Activated naive CD4-positive, alpha-beta T cell treated with anti-CD3 and anti-CD28 coated beads, Interleukin-2, amount 50 U/mL, for 24 hours (primary cell): Measurements from ENCODE around the gene FKRP.

Experiments used
- H3K27ac Mint-ChIP-seq: one replicate; pipeline ENCODE4 v1.8.0; 2021; ENCODE audit warnings: mild to moderate bottlenecking, mixed read lengths
- H3K27me3 Mint-ChIP-seq: one replicate; pipeline ENCODE4 v1.8.0; 2021; ENCODE audit warnings: mixed read lengths
- H3K36me3 Mint-ChIP-seq: one replicate; pipeline ENCODE4 v1.8.0; 2021; ENCODE audit warnings: mixed read lengths
- H3K4me1 Mint-ChIP-seq: one replicate; pipeline ENCODE4 v1.8.0; 2021; ENCODE audit warnings: mixed read lengths
- H3K4me3 Mint-ChIP-seq: one replicate; pipeline ENCODE4 v1.8.0; 2021; ENCODE audit warnings: mild to moderate bottlenecking, mixed read lengths
- H3K9me3 Mint-ChIP-seq: one replicate; pipeline ENCODE4 v1.8.0; 2021; ENCODE audit warnings: mixed read lengths

Gene FKRP

DNA sequence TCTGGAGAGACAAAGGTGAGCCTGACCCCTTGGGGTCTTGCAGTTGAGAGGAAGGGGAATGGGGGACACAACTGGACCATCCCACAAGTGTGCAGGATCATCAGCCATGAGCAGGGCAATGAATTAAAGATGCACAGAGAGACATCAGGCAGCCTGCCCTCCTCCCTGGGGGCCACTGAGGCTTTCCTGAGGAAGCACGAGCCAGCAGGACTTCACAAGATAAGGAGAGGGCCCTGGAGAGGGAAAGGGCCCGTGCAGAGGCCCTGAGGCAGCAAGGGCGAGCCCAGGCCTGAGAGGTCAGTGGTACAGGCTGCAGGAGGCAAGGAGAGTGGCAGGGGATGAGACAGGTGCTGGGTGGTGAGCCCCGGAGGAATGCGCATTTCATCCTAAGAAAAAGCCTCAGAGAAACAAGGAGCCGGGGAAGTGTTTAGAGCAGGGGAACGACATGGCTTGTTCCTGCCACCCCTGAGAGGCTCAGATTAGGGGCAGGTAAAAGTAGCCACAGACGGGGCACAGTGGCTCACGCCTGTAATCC lies 19.9 kb upstream of the FKRP start:
- Mint-ChIP-seq H3K27me3 (no peaks in the 10 kb centered on the region), H3K36me3 (peaks cover 11% of the 10 kb centered on the region), H3K4me3 (no peak overlapping the region), H3K4me1 (peaks cover 16% of the 10 kb centered on the region), H3K9me3 (no peaks in the 10 kb centered on the region), H3K27ac (no peak overlapping the region)

GRCh38 chr19:46726551-46726950 lies 19.3 kb upstream of the FKRP start:
- Mint-ChIP-seq H3K9me3 (no peaks in the 10 kb centered on the region), H3K27me3 (no peaks in the 10 kb centered on the region), H3K4me1 (peaks cover 19% of the 10 kb centered on the region), H3K4me3 (no peak overlapping the region), H3K27ac (no peak overlapping the region), H3K36me3 (peaks cover 15% of the 10 kb centered on the region)

GRCh38 chr19:46726971-46727501 lies 18.8 kb upstream of the FKRP start:
- Mint-ChIP-seq H3K9me3 (no peaks in the 10 kb centered on the region), H3K4me1 (peaks cover 19% of the 10 kb centered on the region), H3K4me3 (no peak overlapping the region), H3K27ac (no peak overlapping the region), H3K27me3 (no peaks in the 10 kb centered on the region), H3K36me3 (peaks cover 15% of the 10 kb centered on the region)

DNA sequence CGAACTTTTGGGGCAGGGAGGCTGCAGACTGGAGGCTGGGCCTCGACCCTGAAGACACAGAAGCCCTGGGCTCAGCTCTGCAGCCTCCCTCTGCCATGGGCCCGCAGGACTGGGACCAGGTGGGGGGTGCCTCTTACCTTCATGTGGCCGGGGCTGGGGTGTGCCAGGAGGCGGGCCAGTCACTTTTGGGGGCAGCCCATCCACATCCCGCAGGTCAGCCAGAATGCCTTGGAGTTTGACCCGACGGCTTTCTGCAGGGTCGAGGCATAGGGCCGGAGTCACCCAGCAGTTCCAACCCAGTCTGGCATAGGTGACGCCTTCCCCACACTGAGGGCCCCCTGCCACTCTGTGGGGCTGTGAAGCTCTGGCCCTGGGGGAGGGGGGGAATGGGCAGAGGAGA lies 18.1 kb upstream of the FKRP start:
- Mint-ChIP-seq H3K27me3 (no peaks in the 10 kb centered on the region), H3K4me1 (peaks cover 16% of the 10 kb centered on the region), H3K36me3 (peaks cover 15% of the 10 kb centered on the region), H3K4me3 (no peak overlapping the region), H3K9me3 (no peaks in the 10 kb centered on the region), H3K27ac (no peak overlapping the region)

DNA sequence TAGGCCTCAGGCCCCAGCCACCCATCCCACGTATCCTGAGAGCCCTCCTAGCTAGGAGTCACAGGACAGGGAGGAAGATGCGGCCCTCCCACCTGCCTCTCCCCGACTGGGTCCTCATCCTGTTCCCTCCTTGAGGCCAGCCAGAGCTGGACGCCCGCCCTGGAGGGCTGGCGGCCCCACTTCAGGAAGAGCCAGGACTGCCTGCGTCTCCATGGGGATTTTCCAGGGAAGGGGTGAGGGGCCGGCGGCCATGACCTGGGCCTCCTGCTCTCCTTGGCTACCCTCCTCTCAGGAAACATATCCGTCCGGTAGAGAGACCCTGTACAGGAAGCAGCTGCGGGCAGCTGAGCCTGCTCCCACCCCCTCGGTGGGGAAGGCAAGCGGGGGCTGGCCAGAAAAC lies 17.6 kb upstream of the FKRP start:
- Mint-ChIP-seq H3K27ac (no peak overlapping the region), H3K27me3 (no peaks in the 10 kb centered on the region), H3K4me1 (peaks cover 16% of the 10 kb centered on the region), H3K4me3 (no peak overlapping the region), H3K36me3 (peaks cover 15% of the 10 kb centered on the region), H3K9me3 (no peaks in the 10 kb centered on the region)

- no peak overlapping the region for H3K27ac Mint-ChIP-seq
- no peak overlapping the region for H3K4me3 Mint-ChIP-seq
- peaks cover 16% of the 10 kb centered on the region for H3K4me1 Mint-ChIP-seq
- H3K27me3 Mint-ChIP-seq: no peaks in the 10 kb centered on the region
- H3K9me3 Mint-ChIP-seq: no peaks in the 10 kb centered on the region
- H3K36me3 Mint-ChIP-seq: peaks cover 16% of the 10 kb centered on the region
Measured at GRCh38 chr19:46728693-46729339, 17.0 kb upstream of the FKRP start.

DNA sequence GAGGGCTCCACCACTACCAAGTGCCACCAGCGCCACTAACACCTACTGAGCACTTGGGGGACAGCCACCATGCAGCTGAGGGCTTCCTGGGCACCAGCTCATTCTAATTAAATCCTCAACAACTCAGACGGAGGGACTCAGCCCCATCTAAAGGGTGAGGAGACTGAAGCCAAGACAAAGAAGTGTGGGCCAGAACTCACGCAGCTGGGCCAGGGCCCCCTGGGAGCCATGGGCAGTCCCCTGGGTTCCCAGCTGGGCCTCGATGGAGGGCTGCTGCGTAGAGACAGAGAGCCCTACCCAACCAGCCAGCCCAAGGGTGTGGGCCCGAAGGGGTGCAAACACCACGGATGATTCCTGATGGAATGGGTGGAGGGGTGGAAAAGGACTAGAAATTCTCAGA lies 16.2 kb upstream of the FKRP start:
- Mint-ChIP-seq H3K9me3 (no peaks in the 10 kb centered on the region), H3K4me3 (no peak overlapping the region), H3K36me3 (peaks cover 16% of the 10 kb centered on the region), H3K27me3 (no peaks in the 10 kb centered on the region), H3K27ac (no peak overlapping the region), H3K4me1 (peaks cover 16% of the 10 kb centered on the region)

DNA sequence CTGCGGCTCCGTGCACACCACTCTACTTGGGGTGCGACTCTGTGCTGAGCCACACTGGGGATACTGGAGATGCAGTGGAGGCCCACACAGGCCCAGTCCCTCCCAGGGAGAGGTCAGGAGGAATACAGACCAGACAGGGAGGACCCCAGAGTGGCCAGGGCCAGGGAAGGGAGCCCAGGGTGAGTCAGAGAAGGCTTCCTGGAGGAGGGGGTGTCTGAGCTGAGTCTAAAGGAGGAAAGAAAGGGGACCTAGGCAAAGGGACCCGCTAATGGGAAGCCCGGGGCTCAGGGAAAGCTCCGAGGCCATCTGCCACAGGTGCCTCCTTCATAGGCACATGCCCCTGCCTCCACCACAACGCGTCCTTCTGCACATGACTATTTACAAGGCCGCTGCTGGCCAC lies 15.7 kb upstream of the FKRP start:
- Mint-ChIP-seq H3K27me3 (no peaks in the 10 kb centered on the region), H3K4me3 (no peak overlapping the region), H3K27ac (no peak overlapping the region), H3K4me1 (peaks cover 16% of the 10 kb centered on the region), H3K9me3 (no peaks in the 10 kb centered on the region), H3K36me3 (peaks cover 16% of the 10 kb centered on the region)

GRCh38 chr19:46730595-46730994 lies 15.3 kb upstream of the FKRP start:
- H3K36me3 Mint-ChIP-seq: peaks cover 16% of the 10 kb centered on the region
- H3K4me1 Mint-ChIP-seq: peaks cover 16% of the 10 kb centered on the region
- H3K9me3 Mint-ChIP-seq: no peaks in the 10 kb centered on the region
- no peak overlapping the region for H3K27ac Mint-ChIP-seq
- H3K4me3 Mint-ChIP-seq: no peak overlapping the region
- H3K27me3 Mint-ChIP-seq: no peaks in the 10 kb centered on the region

DNA sequence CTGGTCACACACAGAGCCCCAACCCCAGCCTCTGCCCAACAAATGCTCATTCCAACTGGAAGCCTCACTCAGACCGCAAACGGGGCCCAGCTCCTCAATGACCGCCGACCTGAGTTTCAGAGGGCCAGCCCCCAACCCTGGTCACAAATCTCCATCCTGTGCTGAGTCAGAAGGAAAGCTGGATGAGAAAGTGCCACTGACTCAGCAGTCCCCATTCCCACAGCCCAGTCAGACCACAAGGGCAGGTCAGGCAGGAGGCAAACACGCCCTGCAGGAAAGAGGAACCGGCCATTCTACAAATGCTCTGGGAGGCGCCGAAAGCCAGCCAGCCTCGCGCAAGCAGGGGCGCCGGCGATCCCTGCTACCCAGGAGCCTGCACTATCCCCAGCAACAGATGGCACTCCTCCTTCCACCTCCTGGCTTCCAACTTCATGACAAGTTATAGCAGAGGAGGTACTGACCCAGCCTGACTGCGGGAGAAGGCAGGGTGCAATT lies 14.8 kb upstream of the FKRP start:
- no peak overlapping the region for H3K27ac Mint-ChIP-seq
- H3K27me3 Mint-ChIP-seq: no peaks in the 10 kb centered on the region
- peaks cover 16% of the 10 kb centered on the region for H3K36me3 Mint-ChIP-seq
- H3K4me1 Mint-ChIP-seq: peaks cover 16% of the 10 kb centered on the region
- no peak overlapping the region for H3K4me3 Mint-ChIP-seq
- H3K9me3 Mint-ChIP-seq: no peaks in the 10 kb centered on the region

DNA sequence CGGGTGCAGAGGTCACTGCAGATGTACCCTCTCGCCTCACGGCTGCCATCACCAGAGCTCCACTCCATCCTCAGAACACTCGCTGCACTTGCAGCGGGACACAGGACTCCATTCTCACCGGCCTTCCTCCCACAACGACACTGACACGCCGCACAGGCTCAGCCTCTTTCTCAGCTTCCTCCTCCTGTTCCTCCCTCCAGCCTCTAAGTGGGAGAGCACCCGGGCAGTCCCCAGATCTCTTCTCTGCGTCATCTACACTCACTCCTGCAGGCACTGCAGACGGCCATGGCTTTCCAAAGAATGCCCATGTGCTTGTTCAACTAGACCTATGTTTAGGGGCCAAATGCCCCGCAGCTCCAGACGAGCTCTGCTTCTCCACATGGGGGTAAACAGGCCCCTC lies 14.3 kb upstream of the FKRP start:
- no peak overlapping the region for H3K27ac Mint-ChIP-seq
- H3K27me3 Mint-ChIP-seq: no peaks in the 10 kb centered on the region
- no peaks in the 10 kb centered on the region for H3K9me3 Mint-ChIP-seq
- peaks cover 16% of the 10 kb centered on the region for H3K4me1 Mint-ChIP-seq
- no peak overlapping the region for H3K4me3 Mint-ChIP-seq
- H3K36me3 Mint-ChIP-seq: peaks cover 12% of the 10 kb centered on the region

DNA sequence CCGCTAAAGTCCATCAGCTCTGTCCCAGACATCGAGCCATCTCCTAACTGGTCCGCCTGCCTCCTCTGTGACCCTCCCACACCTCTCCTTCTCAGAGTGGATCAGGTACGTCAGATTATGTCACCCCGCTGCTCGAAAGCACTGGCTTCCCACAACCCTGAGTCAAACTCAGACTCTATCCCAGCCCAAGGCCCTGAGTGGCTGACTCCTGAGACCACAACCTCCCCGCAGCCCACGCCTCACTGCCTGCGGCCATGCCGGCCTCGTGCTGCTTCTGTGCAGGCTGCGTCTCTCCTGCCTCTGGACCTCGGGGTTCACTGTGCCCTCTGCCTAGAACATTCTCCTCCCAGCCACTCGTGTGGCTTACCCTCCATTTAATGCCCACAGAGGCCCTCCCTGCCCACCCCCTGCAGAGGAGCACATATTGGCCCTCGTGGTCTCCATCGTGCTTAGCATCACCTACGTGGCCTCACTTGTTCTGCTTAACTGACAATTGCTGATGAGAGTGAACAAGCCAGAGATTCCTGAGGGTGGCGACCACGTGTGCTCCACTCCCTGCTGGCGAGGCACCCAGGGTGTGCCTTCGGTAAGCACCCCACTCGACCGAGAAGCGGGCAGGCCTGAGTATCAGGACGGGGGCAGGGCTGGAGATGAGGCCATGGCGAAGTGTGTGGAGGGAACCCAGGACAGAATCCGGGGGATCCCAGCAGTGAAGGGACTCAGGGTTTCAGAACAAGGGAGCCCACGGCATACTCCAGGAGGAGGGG lies 13.5 kb upstream of the FKRP start:
- no peak overlapping the region for H3K4me3 Mint-ChIP-seq
- peak overlapping the region; percentile 13 for H3K27ac Mint-ChIP-seq
- no peaks in the 10 kb centered on the region for H3K27me3 Mint-ChIP-seq
- no peaks in the 10 kb centered on the region for H3K9me3 Mint-ChIP-seq
- H3K4me1 Mint-ChIP-seq: peaks cover 16% of the 10 kb centered on the region
- peaks cover 12% of the 10 kb centered on the region for H3K36me3 Mint-ChIP-seq

DNA sequence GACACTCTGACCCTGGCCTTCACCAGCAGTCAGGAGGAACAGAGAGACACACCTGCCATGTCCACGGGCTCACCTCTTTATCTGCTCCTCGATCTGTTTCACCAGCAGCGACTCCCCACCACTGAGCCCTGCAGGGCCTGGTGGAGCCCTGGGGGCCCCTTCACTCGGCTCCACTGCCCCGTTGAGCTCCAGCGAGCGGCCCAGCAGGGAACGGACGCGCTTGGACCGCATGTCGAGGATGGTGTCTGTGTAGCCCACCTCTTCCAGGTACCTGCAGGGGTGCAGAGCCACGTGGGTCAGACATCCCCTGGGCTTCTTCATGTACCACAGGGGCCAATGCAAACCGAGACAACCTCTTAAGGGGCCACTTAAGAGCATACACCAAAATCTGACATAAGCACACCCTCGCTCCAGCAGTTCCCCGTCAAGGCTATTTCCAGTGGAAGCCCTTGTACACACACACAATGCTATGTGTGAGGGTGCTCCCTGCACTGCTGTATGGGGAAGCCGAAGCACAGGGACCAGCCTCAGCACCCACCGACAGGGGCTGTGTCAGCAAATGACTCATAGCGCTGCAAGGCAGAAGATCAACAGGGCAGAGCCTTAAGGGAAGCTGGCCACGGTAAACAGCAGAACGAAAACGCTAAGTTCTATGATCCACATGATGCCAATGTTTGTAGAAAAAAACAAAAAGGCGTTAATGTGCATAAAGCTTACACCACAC lies 12.7 kb upstream of the FKRP start:
- Mint-ChIP-seq H3K9me3 (no peaks in the 10 kb centered on the region), H3K4me3 (no peak overlapping the region), H3K36me3 (peaks cover 12% of the 10 kb centered on the region), H3K27me3 (no peaks in the 10 kb centered on the region), H3K27ac (no peak overlapping the region), H3K4me1 (peaks cover 16% of the 10 kb centered on the region)

DNA sequence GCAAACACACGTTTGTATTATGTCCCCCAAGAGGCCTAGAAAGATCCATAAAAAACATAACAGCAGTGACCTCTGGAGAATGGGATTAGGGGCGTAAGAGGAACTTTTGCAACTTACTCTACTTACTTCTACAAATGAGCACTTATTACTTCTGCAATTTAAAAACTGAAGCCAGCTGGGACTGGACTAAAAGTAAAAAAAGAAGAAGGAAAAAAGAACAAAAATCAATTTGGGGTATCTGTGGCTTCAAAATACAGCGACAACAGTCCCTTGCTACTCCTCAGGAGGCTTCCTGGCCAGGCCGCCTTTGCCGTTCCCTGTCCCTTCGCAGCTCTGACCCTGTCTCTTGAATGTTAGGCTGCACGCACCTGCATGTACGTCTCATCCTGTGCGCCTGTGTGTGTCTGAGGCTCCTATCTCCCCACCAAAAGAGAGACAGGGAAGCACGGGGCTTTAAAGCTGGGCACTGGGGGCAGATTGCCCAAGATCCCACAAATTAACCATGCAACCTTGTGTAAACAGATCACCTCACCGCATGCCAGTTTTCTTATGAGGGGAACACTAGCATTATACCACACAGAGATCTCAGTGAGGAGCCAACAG lies 12.1 kb upstream of the FKRP start:
- Mint-ChIP-seq H3K4me1 (peaks cover 13% of the 10 kb centered on the region), H3K27me3 (no peaks in the 10 kb centered on the region), H3K9me3 (no peaks in the 10 kb centered on the region), H3K4me3 (no peak overlapping the region), H3K27ac (no peak overlapping the region), H3K36me3 (peaks cover 13% of the 10 kb centered on the region)

DNA sequence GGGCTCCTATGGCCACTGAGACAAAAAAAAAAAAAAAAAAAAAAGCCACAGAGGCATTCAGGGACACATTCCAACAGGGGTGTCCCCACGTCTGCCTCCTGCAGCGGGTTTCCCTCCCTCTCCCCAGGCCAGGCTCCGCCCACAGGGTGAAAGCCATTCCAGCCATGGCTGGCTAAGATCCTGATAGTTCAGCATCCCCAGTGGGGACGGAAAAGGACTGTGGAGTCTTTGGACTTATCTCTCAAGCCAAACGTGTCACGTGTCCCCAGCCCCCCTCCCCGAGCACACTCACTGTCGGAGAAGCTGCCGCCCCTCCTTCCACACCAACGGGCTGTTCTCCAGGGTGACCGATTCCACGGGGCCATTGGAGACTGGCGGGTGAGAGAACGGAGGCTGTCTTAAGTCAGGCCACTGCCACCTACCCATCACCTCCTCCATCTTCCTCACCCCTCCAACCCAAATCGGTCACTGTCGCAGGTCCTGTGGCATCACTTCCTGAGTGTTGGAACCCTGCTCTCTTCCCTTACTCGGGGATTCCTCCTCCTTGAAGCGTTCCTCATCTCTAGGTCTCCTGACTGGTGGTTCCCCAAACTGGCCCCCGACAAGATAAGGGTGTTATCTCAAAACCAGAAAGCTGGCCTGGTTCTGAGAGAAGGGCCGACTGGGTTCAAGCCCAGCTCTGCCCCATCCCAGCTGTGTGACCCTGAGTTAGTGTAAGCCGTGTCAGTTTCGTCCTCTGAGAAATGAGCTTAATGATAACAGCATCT lies 9.1 kb upstream of the FKRP start:
- Mint-ChIP-seq H3K36me3 (peaks cover 6% of the 10 kb centered on the region), H3K4me1 (peaks cover 18% of the 10 kb centered on the region), H3K27ac (no peak overlapping the region), H3K9me3 (no peaks in the 10 kb centered on the region), H3K4me3 (no peak overlapping the region), H3K27me3 (no peaks in the 10 kb centered on the region)
